Measurements from ENCODE around the gene ODAD4. TPM values are rescaled to one million over a fixed set of nuclear protein-coding genes. Genes with fewer than 3 reads are reported as not detected.

ODAD4 gene
- total RNA-seq, 1 experiment from 2014 or later, result 0.15 TPM

GRCh38 chr17:41892021-41892376, 38.4 kb upstream of the ODAD4 start:
- ChIA-PET CTCF (no interaction called here), POLR2A (ENCODE audit: unreplicated experiment) (no interaction called here)
- ATAC-seq, result no peak
- no peaks in the 10 kb centered on the region for H3K9me2 ChIP-seq (replicated peaks; ENCODE audit: low read length)
- H2AFZ ChIP-seq (ENCODE audit: low read length), result no peak overlapping the region
- H3K9ac ChIP-seq (ENCODE audit: low read length), result no peak overlapping the region
- no peaks in the 10 kb centered on the region for H3F3A ChIP-seq (ENCODE audit: low read length, unreplicated experiment)
- BruUV-seq (replicated peaks), result no TSS peak
- no peak for DNase-seq
- H4K20me1 ChIP-seq (ENCODE audit: low read length), result no peaks in the 10 kb centered on the region
- no peak overlapping the region for H3K4me3 ChIP-seq (ENCODE audit: low read length)
- no peaks in the 10 kb centered on the region for H3K9me3 ChIP-seq (ENCODE audit: low read length)
- no peaks in the 10 kb centered on the region for H3K27me3 ChIP-seq (ENCODE audit: low read length)
- no peak overlapping the region for H3K4me2 ChIP-seq (ENCODE audit: low read length)
- no peak overlapping the region for H3K27ac ChIP-seq (ENCODE audit: low read length)
- intact Hi-C loops (cut with micrococcal nuclease), result no loop called here
- H3K4me1 ChIP-seq (ENCODE audit: insufficient read depth, low read length), result no peaks in the 10 kb centered on the region
- TF ChIP-seq EZH2phosphoT487 (IDR thresholded peaks at IDR 0.05; ENCODE audit: borderline replicate concordance, low read length) (no peak), EZH2 (IDR thresholded peaks at IDR 0.05; ENCODE audit: low read length, unreplicated experiment) (no peak), CTCF (conservative IDR thresholded peaks at IDR 0.05; ENCODE audit: low read depth, low read length) (no peak)
- no peaks in the 10 kb centered on the region for H3K79me2 ChIP-seq (ENCODE audit: low read length)
- H3K36me3 ChIP-seq (ENCODE audit: low read depth, low read length), result peaks cover 11% of the 10 kb centered on the region; the same call in 1 of the 2 replicates

GRCh38 chr17:41893384-41893783, 37.0 kb upstream of the ODAD4 start:
- Histone ChIP-seq H3K9me2 (replicated peaks; ENCODE audit: low read length) (no peaks in the 10 kb centered on the region), H4K20me1 (ENCODE audit: low read length) (no peaks in the 10 kb centered on the region)

More at GRCh38 chr17:41893384-41893783, 37.0 kb upstream of the ODAD4 start:
- CTCF ChIA-PET, result no interaction called here
- no peak overlapping the region for H3K4me2 ChIP-seq (ENCODE audit: low read length)
- no peaks in the 10 kb centered on the region for H3K27me3 ChIP-seq (ENCODE audit: low read length)
- TF ChIP-seq EZH2phosphoT487 (IDR thresholded peaks at IDR 0.05; ENCODE audit: borderline replicate concordance, low read length) (no peak), CTCF (conservative IDR thresholded peaks at IDR 0.05; ENCODE audit: low read depth, low read length) (no peak), EZH2 (IDR thresholded peaks at IDR 0.05; ENCODE audit: low read length, unreplicated experiment) (no peak)
- no TSS peak for BruUV-seq (replicated peaks)
- POLR2A ChIA-PET (ENCODE audit: unreplicated experiment), result no interaction called here
- H3K79me2 ChIP-seq (ENCODE audit: low read length), result no peaks in the 10 kb centered on the region
- no peak overlapping the region for H2AFZ ChIP-seq (ENCODE audit: low read length)
- ATAC-seq (no peak), DNase-seq (no peak)
- H3K36me3 ChIP-seq (ENCODE audit: low read depth, low read length), result peaks cover 18% of the 10 kb centered on the region; the same call in 1 of the 2 replicates
- H3F3A ChIP-seq (ENCODE audit: low read length, unreplicated experiment), result no peaks in the 10 kb centered on the region
- no peak overlapping the region for H3K27ac ChIP-seq (ENCODE audit: low read length)
- intact Hi-C loops (cut with micrococcal nuclease), result no loop called here
- H3K4me3 ChIP-seq (ENCODE audit: low read length), result no peak overlapping the region
- no peak overlapping the region for H3K9ac ChIP-seq (ENCODE audit: low read length)
- no peaks in the 10 kb centered on the region for H3K9me3 ChIP-seq (ENCODE audit: low read length)
- H3K4me1 ChIP-seq (ENCODE audit: insufficient read depth, low read length), result no peaks in the 10 kb centered on the region
